PC-3 (cell line): ENCODE data around the gene BECN2. TPM values are rescaled to one million over a fixed set of nuclear protein-coding genes. Genes with fewer than 3 reads are reported as not detected.

Experiments used
- ATAC-seq: fragments of 200-7000 bp; cut with Tn5 transposase; 2 replicates; pipeline ENCODE4 v1.9.1; 2020; ENCODE audit warnings: mild to moderate bottlenecking, moderate library complexity
- BruUV-seq: library from RNA; stranded (reverse); fragments of 400-500 nt; replicated peaks from 2 replicates; lab custom pipeline; 2021; lab: Mats Ljungman, UMichigan
- CTCF ChIA-PET: fragments of 300-600 bp; sonication (Branson Sonifier 250); formaldehyde crosslinking; loops from one replicate; lab custom pipeline; 2022; ENCODE audit warnings: antibody characterized with exemption; lab: Charles Lee
- POLR2A ChIA-PET: fragments of 300-600 bp; sonication (Branson Sonifier 250); formaldehyde crosslinking; loops from one replicate; lab custom pipeline; 2022; ENCODE audit warnings: antibody characterized with exemption; ENCODE audit not compliant: unreplicated experiment; lab: Charles Lee
- DNase-seq: peaks from one replicate; pipeline ENCODE4 v3.0.0-alpha.2; 2015
- H2AFZ ChIP-seq: fragments of 300-600 bp; sonication (generic); 2 replicates; pipeline ENCODE4 v1.6.0; 2016; ENCODE audit warnings: antibody characterized with exemption, low read length
- H3F3A ChIP-seq: fragments of 300-600 bp; sonication (generic); one replicate; pipeline ENCODE4 v1.6.0; 2017; ENCODE audit warnings: antibody characterized with exemption, low read length, control low read depth, mild to moderate bottlenecking; ENCODE audit not compliant: unreplicated experiment
- H3K27ac ChIP-seq: fragments of 300-600 bp; sonication (generic); 2 replicates; pipeline ENCODE4 v1.5.1; 2016; ENCODE audit warnings: mild to moderate bottlenecking, low read length
- H3K27me3 ChIP-seq: fragments of 300-600 bp; sonication (generic); 2 replicates; pipeline ENCODE4 v1.6.1; 2016; ENCODE audit warnings: low read length, mixed read lengths
- H3K36me3 ChIP-seq: fragments of 300-600 bp; sonication (generic); 2 replicates; pipeline ENCODE4 v1.6.1; 2016; ENCODE audit warnings: low read depth, mixed run types, low read length, mixed read lengths
- H3K4me1 ChIP-seq: fragments of 300-600 bp; sonication (generic); 2 replicates; pipeline ENCODE4 v1.5.1; 2016; ENCODE audit warnings: low read length; ENCODE audit not compliant: insufficient read depth
- H3K4me2 ChIP-seq: fragments of 300-600 bp; sonication (generic); 2 replicates; pipeline ENCODE4 v1.6.0; 2016; ENCODE audit warnings: low read length
- H3K4me3 ChIP-seq: fragments of 300-600 bp; sonication (generic); 2 replicates; pipeline ENCODE4 v1.5.1; 2016; ENCODE audit warnings: mild to moderate bottlenecking, low read length, mixed read lengths
- H3K79me2 ChIP-seq: fragments of 300-600 bp; sonication (generic); 2 replicates; pipeline ENCODE4 v1.6.1; 2017; ENCODE audit warnings: low read length, mixed read lengths
- H3K9ac ChIP-seq: fragments of 300-600 bp; sonication (generic); 2 replicates; pipeline ENCODE4 v1.6.0; 2016; ENCODE audit warnings: mild to moderate bottlenecking, low read length
- H3K9me2 ChIP-seq: fragments of 300-600 bp; sonication (generic); replicated peaks from 2 replicates; pipeline ENCODE4 v1.6.1; 2016; ENCODE audit warnings: mixed run types, low read length, mixed read lengths
- H3K9me3 ChIP-seq: fragments of 300-600 bp; sonication (generic); 2 replicates; pipeline ENCODE4 v1.6.1; 2016; ENCODE audit warnings: low read length, mixed read lengths
- H4K20me1 ChIP-seq: fragments of 300-600 bp; sonication (generic); 2 replicates; pipeline ENCODE4 v1.6.1; 2016; ENCODE audit warnings: low read length, mixed read lengths
- EZH2 ChIP-seq: fragments of 300-600 bp; sonication (generic); IDR thresholded peaks from one replicate; pipeline ENCODE4 v1.6.1; 2017; ENCODE audit warnings: antibody characterized with exemption, mild to moderate bottlenecking, low read length; ENCODE audit not compliant: unreplicated experiment
- EZH2phosphoT487 ChIP-seq: fragments of 300-600 bp; sonication (generic); IDR thresholded peaks from 2 replicates; pipeline ENCODE4 v1.6.1; 2018; ENCODE audit warnings: mild to moderate bottlenecking, antibody characterized with exemption, low read length, borderline replicate concordance
- intact Hi-C: fragments of 100-400 bp; cut with micrococcal nuclease; formaldehyde crosslinking; loops from 2 replicates; pipeline ENCODE4 v1.9.0; 2023
- total RNA-seq: library from RNA; depleted of rRNA; stranded (reverse); fragments of >200 nt; gene quantifications from 2 replicates; pipeline ENCODE4 v1.2.3, GENCODE V29; 2014
- TF ChIP-seq, protein P1 (sequence below): fragments of 300-600 bp; sonication (generic); conservative IDR thresholded peaks from 2 replicates; pipeline ENCODE4 v1.5.1; 2017; ENCODE audit warnings: antibody characterized with exemption, low read depth, mild to moderate bottlenecking, low read length

The BECN2 gene
- total RNA-seq, 1 experiment from 2014 or later = not detected

DNA sequence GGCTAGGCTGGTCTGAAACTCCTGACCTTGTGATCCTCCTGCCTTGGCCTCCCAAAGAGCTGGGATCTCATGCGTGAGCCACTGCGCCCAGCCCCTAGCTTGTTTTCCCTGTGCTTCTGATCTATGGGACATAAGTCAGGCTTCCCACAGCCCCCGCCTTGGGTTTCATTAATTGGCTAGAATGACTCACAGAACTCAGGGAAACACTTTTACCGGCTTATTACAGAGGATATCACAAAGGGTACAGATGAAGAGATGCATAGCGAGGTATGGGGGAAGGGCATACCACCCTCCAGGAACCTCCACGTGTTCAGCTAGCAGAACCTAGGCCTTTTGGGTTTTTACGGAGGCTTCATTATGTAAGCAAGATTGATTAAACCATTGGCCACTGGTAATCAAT, 42.9 kb downstream of the BECN2 start:
- H3K79me2 ChIP-seq = no peaks in the 10 kb centered on the region
- no peak overlapping the region for H2AFZ ChIP-seq
- no peaks in the 10 kb centered on the region for H4K20me1 ChIP-seq
- DNase-seq (no peak), ATAC-seq (no peak)
- no peaks in the 10 kb centered on the region for H3K9me2 ChIP-seq
- H3K36me3 ChIP-seq = no peaks in the 10 kb centered on the region
- intact Hi-C loops = no loop called here
- no peak overlapping the region for H3K4me2 ChIP-seq
- no peak overlapping the region for H3K4me3 ChIP-seq
- no peak overlapping the region for H3K9ac ChIP-seq
- H3K27me3 ChIP-seq = no peaks in the 10 kb centered on the region
- no TSS peak for BruUV-seq
- TF ChIP-seq EZH2phosphoT487 (no peak), EZH2 (no peak)
- TF ChIP-seq, protein P1, sequence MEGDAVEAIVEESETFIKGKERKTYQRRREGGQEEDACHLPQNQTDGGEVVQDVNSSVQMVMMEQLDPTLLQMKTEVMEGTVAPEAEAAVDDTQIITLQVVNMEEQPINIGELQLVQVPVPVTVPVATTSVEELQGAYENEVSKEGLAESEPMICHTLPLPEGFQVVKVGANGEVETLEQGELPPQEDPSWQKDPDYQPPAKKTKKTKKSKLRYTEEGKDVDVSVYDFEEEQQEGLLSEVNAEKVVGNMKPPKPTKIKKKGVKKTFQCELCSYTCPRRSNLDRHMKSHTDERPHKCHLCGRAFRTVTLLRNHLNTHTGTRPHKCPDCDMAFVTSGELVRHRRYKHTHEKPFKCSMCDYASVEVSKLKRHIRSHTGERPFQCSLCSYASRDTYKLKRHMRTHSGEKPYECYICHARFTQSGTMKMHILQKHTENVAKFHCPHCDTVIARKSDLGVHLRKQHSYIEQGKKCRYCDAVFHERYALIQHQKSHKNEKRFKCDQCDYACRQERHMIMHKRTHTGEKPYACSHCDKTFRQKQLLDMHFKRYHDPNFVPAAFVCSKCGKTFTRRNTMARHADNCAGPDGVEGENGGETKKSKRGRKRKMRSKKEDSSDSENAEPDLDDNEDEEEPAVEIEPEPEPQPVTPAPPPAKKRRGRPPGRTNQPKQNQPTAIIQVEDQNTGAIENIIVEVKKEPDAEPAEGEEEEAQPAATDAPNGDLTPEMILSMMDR = no peak
- ChIA-PET POLR2A (no interaction called here), CTCF (no interaction called here)
- peaks cover 19% of the 10 kb centered on the region for H3K4me1 ChIP-seq
- no peaks in the 10 kb centered on the region for H3K9me3 ChIP-seq
- H3F3A ChIP-seq = no peaks in the 10 kb centered on the region
- H3K27ac ChIP-seq = no peak overlapping the region

DNA sequence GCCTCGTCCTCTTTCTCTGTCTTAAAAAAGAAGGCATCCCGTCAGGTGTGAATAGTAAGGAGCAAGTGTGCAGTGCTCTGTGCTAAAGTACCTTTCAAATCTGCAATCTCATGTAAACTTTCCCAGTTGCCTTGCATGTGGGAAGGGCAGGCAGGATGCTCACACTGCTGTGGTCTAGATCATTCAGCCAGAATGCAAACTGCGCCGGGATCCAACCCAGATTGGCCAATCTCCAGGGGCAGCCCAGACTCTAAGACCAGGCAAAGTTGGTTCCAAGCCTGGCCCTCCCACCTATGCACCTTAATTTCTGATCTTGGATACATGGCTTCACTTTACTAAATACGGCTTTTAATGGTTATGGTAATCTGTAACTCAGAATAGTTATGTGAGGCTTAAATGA, 44.5 kb downstream of the BECN2 start:
- TF ChIP-seq, protein P1 = no peak
- no peak for TF ChIP-seq EZH2
- TF ChIP-seq EZH2phosphoT487 = no peak
- H3K4me1 ChIP-seq = peaks cover 19% of the 10 kb centered on the region
- ATAC-seq (no peak), DNase-seq (no peak)
- BruUV-seq = no TSS peak
- H3K4me2 ChIP-seq = no peak overlapping the region
- H3K4me3 ChIP-seq = no peak overlapping the region
- no peaks in the 10 kb centered on the region for H4K20me1 ChIP-seq
- no peak overlapping the region for H3K27ac ChIP-seq
- H3F3A ChIP-seq = no peaks in the 10 kb centered on the region
- H3K36me3 ChIP-seq = no peaks in the 10 kb centered on the region
- intact Hi-C loops = no loop called here
- CTCF ChIA-PET = no interaction called here
- H3K9me3 ChIP-seq = no peaks in the 10 kb centered on the region
- POLR2A ChIA-PET = no interaction called here
- no peaks in the 10 kb centered on the region for H3K27me3 ChIP-seq
- H3K79me2 ChIP-seq = no peaks in the 10 kb centered on the region
- H3K9ac ChIP-seq = no peak overlapping the region
- no peaks in the 10 kb centered on the region for H3K9me2 ChIP-seq
- no peak overlapping the region for H2AFZ ChIP-seq

DNA sequence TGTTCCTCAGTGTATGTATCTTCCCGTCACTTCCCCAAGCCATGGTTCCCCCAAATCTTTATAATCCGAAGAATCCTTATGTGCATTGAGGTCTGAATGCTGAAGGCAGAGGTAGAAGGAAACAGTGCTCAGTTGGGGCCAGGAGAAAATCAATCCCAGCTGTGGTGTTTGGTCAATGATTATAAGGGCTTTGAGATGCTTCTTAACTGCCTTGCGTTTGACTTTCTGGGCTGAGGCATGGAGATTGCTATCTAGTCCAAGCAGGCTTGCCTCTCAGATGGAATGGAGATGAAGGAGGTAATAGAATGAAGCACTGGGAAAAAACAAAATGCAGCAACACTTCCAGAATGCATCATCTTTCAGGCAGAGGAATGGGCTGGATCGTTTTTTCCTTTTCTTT, 44.9 kb downstream of the BECN2 start:
- ATAC-seq = no peak
- H3K4me2 ChIP-seq = no peak overlapping the region
- no peaks in the 10 kb centered on the region for H3F3A ChIP-seq
- CTCF ChIA-PET = no interaction called here
- no peaks in the 10 kb centered on the region for H3K79me2 ChIP-seq
- no peak overlapping the region for H3K9ac ChIP-seq
- no TSS peak for BruUV-seq
- H3K27ac ChIP-seq = no peak overlapping the region
- H2AFZ ChIP-seq = no peak overlapping the region
- no peaks in the 10 kb centered on the region for H4K20me1 ChIP-seq
- H3K4me1 ChIP-seq = peaks cover 16% of the 10 kb centered on the region
- intact Hi-C loops = no loop called here
- no peaks in the 10 kb centered on the region for H3K9me2 ChIP-seq
- no peaks in the 10 kb centered on the region for H3K9me3 ChIP-seq
- H3K4me3 ChIP-seq = no peak overlapping the region
- no peaks in the 10 kb centered on the region for H3K36me3 ChIP-seq
- POLR2A ChIA-PET = no interaction called here
- TF ChIP-seq EZH2 (no peak), EZH2phosphoT487 (no peak)
- TF ChIP-seq, protein P1 = no peak
- DNase-seq = no peak
- H3K27me3 ChIP-seq = no peaks in the 10 kb centered on the region
